ENCODE data around the gene TNFRSF18.
"Not testable (repeated sequence)": the region's sequence is repeated elsewhere in the genome, so short reads cannot be mapped to it uniquely, and the experiment has no call there.

TNFRSF18 gene

DNA sequence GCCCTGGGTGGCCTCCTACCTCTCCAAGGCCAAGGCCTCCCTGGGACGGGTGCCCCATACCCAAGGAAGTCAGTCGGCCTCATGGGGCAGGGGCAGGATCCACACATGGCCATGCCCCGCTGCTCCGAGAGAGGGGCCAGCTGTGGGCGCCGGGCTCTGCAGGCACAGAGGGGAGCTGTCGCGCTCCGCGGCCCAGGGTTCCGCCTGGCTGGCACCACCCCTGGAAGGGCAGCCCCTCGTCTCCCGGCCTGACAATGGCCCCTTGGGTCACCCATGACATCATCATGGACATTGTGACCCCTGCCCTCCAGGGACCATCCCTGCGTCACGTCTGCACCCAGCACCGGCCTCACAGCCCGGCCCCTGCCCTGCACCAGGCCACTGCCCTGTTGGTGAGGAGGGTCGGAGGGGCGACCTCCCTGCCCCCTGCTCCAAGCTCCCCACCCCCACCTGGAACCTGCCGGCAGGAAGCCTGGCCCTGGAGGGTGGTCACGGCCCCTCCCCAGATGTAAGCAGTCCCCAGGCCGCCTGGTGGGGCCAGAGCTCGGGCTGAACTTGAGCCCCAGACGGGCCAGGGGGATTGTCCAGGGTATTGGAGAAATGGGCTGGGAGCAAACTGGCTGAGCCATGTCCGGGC is 26.9 kb downstream of the TNFRSF18 start:
- no peak for DNase-seq (ENCODE audit: low read depth in 3 of 3)

DNA sequence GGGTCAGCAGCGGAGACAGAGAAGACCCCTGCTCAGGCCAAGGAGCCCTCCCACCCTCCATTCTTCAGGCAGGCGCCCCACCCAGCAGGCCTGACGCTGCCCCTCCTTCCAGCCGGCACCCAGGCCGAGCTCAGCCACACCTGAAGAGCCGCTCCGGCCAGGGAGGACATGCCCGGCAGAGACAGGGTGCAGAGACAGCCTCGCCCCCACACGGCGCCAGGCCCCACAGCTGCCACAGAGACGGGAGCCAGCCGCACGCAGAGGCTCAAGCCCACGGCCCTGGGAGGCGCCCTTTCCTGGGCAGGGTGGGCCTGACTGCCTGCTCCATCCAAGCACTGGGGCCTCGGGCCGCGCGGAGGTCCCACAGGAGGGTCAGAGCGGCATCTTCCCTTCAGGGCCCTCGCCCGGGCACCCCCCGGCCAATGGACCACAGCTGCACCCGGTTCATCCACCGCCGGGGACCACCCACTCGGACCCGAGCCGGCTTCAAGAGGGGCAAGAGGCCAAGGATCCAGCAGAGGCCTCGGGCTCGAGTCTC is 27.5 kb downstream of the TNFRSF18 start:
- no peak for DNase-seq (ENCODE audit: low read depth in 3 of 3)

DNA sequence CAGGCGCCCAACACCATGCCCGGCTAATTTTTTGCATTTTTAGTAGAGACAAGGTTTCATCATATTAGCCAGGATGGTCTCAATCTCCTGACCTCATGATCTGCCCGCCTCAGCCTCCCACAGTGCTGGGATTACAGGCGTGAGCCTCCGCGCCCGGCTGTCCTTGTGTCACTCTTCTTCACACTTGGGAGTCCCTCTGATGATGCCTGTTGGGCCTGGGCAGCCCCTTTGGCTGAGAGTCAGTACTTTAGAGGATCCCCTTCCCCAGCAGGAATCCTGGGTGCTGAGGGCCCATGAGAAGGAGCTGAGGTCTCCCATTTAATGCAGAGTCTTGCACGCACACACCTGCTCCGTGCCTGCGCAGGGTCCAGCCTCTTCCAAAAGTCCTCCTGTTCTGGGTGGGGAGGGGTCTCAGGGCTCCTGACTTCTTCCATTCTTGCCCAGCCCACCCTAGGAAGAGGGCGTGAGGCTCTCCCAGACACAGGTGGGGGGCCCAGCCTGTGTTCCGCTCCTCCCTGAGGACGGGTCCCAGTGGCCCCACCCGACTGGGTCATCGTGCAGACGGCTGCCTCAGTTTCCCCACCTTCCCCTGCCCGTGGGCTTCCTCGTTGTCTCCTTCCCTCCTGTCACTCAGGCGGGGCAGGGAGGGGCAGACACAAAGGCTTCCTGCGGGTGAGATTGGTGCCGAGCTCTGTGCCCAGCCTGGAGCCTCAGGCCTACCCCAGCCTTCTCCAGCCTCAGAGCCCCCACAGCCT is 28.8 kb downstream of the TNFRSF18 start:
- DNase-seq (ENCODE audit: low read depth in 3 of 3), result no peak

DNA sequence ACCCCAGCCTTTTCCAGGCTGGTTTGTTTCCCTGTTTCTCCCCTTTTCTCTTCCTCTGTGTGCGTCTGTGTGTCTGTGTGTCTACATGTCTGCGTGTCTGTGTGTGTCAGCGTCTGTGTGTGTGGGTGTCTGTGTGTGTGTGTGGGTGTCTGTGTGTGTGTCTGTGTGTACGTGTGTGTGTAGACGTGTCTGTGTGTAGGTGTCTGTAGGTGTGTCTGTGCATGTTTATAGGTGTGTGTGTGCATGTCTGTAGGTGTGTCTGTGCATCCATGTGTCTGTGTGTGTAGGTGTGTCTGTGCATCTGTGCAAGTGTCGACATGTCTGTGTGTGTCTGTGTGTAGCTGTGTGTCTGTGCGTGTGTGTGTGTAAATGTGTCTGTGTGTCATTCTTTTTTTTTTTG is 29.5 kb downstream of the TNFRSF18 start:
- no peak for DNase-seq (ENCODE audit: low read depth in 3 of 3)

GRCh38 chr1:1176063-1176761 is 30.2 kb downstream of the TNFRSF18 start:
- DNase-seq (ENCODE audit: low read depth in 3 of 3), result not testable (repeated sequence)

DNA sequence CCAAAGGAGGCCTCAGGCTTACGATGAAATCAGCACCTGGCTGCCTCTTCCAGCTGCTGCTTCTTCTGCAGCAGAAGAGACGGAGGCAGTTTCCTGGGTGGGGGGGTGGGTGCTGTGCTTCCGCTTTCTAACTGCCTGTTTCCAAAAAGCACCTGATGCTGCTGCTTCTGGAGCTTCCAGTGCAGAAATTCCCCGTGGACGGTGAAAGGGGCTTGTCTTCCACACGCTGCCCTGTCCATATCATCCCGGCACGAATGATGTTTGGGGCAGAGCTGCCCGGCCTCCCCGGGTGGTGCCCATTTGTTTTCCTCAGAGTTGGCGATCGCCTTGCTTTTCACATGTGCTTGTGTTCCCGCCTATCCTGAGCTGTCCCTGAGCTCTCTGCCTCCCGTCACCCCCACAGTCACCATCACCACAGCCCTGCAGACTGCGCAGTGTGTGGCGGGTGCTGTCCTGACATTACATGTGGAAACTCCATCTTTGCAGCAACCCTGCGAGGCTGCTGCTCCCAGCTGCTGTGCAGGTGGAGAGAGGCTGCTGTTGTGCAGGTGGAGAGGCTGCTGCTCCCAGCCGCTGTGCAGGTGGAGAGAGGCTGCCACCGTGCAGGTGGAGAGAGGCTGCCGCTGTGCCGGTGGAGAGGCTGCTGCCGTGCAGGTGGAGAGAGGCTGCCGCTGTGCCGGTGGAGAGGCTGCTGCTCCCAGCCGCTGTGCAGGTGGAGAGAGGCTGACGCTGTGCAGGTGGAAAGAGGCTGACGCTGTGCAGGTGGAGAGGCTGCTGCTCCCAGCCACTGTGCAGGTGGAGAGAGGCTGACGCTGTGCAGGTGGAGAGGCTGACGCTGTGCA is 30.9 kb downstream of the TNFRSF18 start:
- no peak for DNase-seq (ENCODE audit: low read depth in 3 of 3)

GRCh38 chr1:1173793-1174415 is 32.5 kb downstream of the TNFRSF18 start, which contains the start of gene TTLL10:
TSS of gene TTLL10 (plus strand) at chr1:1173880. CDS start at chr1:1179216, 5,336 bp downstream.
- no peak for DNase-seq (ENCODE audit: low read depth in 3 of 3)

GRCh38 chr1:1173061-1173792 is 33.2 kb downstream of the TNFRSF18 start:
- DNase-seq (ENCODE audit: low read depth in 3 of 3), result no peak

- DNase-seq (ENCODE audit: low read depth in 3 of 3), result no peak
These were observed 34.6 kb downstream of the TNFRSF18 start for GRCh38 chr1:1171546-1172340.

DNA sequence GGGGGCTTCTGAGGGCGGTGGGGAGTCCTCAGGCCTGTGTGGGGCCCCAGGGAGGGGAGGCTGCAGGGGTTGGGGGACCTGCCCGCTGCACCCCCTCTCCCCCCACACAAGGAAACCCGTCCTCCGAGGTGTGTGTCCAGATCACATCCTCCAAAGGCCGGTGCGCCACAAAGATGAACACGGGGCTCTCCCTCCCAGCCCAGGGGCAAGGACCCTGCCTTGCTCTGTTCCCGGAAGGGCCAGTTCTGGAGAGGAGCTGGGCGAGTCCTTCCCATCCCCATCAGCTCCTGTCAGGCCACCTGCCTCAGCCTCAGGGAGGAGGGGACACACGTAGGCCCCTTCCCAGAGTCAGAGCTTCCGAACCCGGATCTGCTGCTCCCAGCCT is 35.2 kb downstream of the TNFRSF18 start:
- no peak for DNase-seq (ENCODE audit: low read depth in 3 of 3)

DNA sequence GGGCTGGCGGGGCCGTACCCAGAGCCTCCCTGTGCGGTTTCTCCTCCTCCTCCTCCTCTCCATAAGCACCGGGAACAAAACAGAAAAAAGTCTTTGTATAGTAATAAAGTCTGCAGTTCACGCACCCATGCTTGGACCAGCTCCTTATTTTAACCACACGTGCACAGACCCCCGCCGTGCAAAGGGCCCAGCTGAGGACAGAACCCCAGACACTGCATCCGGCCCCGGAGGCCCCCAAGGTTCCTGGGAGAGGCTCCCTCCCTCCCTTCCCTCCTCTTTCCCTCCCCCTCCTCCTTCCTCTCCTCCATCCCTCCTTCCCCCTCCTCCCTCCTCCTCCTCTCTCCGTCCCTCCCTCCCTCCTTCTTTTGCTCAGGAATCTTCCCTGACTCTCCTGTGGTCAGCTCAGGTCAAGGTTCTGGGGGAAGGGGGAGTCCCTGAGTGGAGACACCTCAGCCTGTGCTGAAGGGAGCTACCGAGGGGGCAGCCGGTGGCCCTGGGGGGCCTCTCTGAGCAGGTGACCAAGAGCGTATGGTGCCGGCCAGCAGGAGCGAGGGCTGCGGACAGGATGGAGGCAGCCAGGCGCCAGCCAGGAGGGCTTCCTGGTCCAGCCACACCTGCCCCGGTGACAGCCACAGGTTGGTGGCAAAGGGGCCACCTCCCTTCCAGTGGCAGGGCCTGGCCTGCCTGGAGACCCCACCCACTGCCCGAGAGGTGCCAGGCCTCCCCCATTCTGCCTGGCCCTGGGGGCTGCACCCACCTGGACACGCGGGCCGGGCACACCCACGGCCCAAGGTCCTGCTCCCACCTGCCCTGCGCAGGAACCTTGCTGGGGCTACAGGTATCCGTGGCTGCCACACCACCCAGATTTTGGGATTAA is 35.9 kb downstream of the TNFRSF18 start:
- no peak for DNase-seq (ENCODE audit: low read depth in 3 of 3)

- DNase-seq (ENCODE audit: low read depth in 3 of 3), result no peak
These were observed 36.8 kb downstream of the TNFRSF18 start for GRCh38 chr1:1169429-1170214.

DNA sequence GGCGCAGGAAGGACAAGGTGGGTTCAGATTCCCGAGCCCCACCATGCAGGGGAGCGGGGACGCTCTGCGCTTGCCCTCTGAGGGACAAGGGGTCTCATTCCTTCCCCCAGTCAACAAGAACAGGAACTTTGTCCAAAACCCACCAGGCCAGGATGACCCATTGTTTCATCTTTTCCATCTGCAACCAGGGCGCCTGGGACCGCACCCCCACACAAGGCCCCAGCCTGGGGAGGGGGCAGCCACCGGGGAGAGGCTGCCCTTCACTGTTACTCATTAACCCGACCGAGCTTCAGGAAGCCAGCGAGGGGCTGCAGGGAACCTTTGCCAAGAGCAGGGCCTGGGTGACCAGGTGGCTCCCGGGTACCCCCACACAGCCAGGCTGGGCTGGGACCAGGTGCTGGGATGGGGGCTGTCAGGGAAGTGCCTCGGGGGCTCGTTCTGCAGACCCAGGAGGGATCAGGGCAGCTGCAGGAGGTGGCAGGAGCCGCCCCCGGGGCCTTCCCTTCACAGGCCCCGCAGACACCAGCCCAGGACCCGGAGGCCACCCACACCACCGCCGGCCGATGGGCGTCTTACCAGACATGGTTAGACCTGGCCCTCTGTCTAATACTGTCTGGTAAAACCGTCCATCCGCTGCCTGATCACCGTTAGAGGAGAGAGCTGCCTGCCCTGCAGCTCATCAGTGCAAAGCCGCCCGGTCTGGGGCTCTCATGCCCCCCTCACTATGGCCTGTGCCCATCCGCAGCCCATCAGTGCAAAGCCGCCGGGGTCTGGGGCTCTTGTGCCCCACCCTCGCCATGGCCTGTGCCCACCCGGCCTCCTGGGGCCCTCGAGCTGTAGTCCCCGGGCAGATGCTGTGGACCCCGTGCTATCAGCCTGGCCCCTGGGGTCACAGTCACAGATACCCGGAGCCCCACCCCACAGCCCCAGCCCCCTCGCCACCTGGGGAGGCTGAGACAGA is 37.7 kb downstream of the TNFRSF18 start:
- no peak for DNase-seq (ENCODE audit: low read depth in 3 of 3)

DNA sequence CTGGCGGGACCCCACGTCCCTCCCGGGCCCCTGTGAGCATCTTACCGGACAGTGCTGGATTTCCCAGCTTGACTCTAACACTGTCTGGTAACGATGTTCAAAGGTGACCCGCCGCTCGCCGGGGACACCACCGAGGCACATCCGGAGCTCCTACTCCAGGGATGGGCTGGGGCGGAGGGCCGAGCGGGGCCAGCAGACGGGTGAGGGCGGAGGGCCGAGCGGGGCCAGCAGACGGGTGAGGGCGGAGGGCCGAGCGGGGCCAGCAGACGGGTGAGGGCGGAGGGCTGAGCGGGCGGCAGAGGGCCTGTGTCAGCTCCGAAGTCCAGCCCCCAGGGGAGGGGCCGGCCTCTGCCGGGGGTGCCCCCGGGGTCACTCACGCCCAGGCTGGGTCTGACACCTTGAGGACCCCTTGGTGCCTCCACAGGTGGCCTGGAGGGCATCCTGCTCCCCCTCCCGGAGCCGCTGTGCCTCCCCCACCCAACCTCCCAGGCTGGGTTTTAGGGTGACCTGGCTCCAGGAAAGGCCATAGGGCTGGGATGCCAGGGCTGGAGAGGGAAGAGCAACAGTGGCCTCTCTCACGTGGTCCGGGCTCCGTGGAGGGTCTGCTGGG is 38.4 kb downstream of the TNFRSF18 start:
- DNase-seq (ENCODE audit: low read depth in 3 of 3), result no peak

GRCh38 chr1:1167398-1167821 is 39.0 kb downstream of the TNFRSF18 start:
- DNase-seq (ENCODE audit: low read depth in 3 of 3), result no peak
